Erythroblast (primary cell): ENCODE measurements around the gene GDPD3.
A peak's percentile ranks its signal among the peaks of the same experiment; 100 is the strongest.
"Not testable (repeated sequence)": the region's sequence is repeated elsewhere in the genome, so short reads cannot be mapped to it uniquely, and the experiment has no call there.

ENCODE experiments used
- DNase-seq, 2 experiments: peaks; one replicate each; lab custom pipeline; 2025; lab: John Stamatoyannopoulos, UW
- GATA1 ChIP-seq: IDR thresholded peaks from 2 replicates; pipeline ENCODE4 v1.6.1; 2011; ENCODE audit warnings: low read depth, mild to moderate bottlenecking, control low read depth, low read length, moderate library complexity
- POLR2A ChIP-seq: IDR thresholded peaks from 2 replicates; pipeline ENCODE4 v1.6.1; 2011; ENCODE audit warnings: mild to moderate bottlenecking, low read length

Gene GDPD3

DNA sequence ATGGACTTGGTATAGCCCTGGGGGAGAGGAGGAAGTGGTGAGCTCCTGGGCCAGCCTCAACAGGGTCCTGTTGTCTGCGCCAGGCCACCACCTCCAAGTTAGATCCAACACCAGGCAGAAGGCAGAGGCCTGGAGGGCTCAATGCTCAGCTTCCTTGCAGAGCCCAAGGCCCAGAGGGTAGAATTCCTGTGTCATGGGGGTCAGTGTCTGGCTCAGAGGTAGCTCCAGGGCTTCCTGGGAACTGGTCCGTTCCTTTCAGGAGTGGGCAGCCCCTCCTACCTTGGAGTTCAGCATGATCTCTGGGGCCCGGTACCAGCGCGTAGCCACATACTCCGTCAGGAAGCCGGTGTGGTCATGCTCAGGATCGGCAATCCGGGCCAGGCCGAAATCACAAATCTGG, 4.4 kb upstream of the GDPD3 start:
- no peak for DNase-seq

DNA sequence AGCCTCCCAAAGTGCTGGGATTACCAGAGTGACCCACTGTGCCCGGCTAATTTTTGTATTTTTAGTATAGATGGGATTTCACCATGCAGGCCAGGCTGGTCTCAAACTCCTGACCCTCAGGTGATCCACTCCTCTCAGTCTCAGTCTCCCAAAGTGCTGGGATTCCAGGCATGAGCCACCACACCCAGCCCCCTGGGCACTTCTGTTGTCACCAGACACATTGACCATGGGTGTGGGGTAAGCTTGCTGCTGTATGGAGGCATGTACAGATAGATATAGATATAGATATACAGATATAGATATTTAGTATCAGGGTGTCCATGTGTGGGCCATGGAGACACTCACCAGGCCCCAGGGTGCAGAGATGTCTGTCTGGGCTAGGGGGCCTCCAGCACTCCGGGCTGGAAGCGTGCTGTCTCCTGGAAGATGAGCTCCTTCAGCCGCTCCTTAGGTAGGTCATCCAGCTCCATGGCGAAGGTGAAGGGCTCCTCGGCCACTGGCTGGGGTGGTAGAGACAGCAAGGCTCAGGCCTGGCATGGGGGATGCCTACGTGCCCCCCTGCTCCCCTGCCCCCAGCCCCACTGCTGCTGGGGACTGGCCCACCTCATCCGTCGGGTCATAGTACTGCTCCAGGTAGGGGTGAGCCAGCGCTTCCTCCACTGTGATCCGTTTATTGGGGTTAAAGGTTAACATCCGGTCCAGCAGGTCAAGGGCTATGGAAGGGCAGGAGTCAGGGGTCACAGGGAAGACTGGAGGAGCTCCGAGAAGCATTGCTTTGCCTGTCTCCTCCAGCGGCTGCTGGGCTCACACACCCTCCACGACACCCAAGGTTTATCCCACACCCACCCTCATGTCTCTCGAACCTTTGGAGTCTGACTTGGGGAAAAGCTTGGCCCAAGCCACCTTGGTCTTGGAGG, 3.2 kb upstream of the GDPD3 start:
- no peak for TF ChIP-seq GATA1
- no peak for TF ChIP-seq POLR2A
- DNase-seq: no peak

More for the DNA sequence above, 4.4 kb upstream of the GDPD3 start:
- TF ChIP-seq POLR2A (no peak), GATA1 (no peak)

DNA sequence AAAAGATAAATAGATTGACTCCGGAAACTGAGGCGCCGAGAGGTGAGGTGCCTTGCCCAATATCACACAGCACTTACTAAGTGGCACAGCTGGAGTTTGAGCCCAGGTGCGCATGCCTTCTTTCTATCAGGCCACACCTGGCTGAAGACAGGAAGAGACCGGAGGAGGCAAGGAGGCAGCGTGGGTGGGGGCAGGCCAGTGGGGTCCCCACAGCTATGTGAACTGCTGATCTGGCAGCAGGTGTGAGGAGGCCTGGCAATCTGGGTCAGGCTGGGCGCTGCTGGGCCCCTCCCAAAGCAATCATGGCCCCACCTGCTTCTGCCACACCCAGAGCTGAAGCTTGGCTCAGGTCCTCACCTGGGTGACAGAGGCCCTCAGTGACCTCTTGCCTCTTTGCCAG, 1.9 kb upstream of the GDPD3 start:
- no peak for TF ChIP-seq POLR2A
- TF ChIP-seq GATA1: no peak
- DNase-seq: no peak

DNA sequence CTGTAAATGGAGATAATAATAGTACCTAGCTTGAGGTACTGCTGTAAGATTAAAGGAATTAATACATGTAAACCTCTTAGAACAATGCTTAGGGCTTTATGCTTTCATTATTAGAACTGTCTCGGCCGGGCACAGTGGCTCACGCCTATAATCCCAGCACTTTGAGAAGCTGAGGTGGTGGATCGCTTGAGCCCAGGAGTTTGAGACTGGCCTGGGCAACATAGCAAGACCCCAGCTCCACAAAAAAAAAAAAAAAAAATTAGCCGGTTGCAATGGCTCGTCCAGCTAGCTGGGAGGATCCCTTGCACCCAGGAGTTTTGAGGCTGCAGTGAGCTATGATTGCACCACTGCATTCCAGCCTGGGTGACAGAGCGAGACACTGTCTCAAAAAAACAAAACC, 1.5 kb upstream of the GDPD3 start:
- not testable (repeated sequence) for DNase-seq

DNA sequence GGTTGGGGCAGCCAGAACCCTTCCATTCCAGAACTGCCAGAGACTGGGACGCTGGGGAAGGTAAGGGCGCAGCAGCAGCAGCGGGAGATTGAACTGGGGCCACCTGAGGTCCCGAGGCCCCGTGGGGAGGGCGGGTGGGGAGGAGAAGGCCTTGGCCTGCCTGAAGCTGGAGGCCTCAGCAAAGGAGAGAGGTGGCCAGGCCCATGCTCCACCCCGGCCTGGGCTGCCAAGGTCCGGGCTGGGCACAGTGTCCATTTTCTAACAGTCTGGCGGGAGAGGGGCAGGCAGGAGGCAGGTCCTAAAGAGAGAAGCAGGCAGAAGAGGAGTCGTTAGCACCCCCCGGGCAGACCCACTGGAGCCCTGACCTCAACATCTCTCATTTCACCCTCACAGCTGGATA, 1.1 kb upstream of the GDPD3 start:
- no peak for TF ChIP-seq POLR2A
- no peak for TF ChIP-seq GATA1
- no peak for DNase-seq

DNA sequence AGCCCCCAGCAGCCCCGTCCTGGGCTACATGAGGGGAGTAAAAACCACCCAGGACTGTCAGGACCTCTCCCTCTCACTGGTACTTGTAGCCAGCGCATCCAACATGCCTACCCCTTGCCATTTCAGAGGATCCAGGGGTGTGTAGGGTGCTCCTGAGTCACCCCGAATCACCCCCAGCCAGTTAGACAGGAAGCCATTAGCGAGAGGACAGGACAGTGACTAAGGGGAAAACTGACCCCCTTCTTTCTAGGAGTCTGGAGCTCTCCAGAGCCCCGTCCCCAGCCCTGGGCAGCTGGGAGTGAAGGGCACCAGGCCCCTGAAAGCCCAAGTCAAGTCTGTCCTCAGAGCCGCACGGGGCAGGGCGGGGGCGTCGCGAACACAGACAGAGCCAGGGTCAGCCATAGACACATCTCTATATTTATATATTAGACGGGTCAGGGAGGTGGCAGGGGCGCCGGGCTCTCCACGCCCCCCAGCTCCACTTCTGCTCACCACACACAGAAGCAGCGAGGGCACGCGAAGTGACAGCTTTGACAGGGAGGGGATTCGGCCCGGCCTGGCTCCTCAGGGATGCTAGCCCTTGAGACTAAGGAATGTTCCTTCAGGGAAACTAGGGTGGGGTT, 485 bp upstream of the GDPD3 start:
- TF ChIP-seq POLR2A (no peak), GATA1 (no peak)

DNA sequence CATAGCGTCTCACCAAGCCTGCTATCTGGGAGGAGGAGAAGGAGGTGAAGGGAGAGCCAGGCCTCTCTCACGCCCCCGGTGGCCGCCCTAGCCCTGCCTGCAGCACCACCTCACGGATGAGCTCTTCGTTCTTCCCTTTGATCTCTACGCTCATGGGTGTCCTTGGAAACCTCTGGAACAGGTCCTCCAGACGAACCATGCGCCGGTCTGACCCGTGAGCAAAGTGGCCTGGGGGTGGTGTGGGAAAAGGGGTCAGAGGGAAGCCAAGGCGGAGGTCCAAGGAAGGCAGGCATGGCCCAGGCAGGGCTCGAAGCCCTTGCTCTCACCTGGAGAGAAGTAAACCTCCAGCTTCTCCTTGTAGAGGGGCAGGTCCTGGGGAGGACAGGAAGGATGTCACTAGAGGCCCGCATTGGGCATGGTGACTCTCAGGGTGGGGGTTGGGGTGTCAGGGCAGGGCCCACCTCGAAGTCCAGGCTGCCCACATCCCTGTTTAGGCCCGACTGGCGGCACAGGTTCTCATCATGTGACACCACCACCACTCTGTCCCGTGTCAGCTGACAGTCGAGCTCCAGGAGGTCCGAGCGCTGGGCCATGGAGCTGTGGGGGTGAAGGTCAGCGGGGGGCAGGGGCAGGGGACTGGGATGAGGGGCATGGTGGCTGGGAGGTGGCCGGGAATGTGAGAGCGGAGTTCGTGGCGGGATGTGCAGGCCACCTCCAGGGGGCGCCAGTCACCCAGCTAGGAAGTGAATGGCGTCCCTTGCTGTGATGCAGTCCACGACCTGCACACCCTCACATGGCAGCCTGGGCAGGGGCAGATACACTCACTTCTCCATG, 923 bp downstream of the GDPD3 start:
- TF ChIP-seq POLR2A (no peak), GATA1 (no peak)
- DNase-seq: peak in 1 of 2 experiments; percentile 73

More for the DNA sequence above, 485 bp upstream of the GDPD3 start:
- DNase-seq: no peak

DNA sequence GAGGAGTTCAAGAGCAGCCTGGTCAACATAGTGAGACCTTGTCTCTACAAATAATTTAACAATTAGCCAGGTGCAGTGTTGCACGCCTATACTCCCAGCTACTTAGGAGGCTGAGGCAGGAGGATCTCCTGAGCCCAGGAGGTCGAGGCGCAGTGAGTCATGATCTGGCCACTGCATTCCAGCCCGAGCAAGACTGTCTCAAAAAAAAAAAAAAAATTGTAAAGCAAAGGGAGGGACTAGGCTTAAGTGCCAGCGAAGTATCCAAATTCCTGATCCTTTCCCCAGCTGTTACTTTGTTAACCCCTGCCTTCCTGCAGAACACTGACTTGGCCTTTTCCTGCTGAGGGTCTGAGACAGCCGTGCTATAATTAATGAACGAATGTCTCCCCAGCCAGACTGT, 2.7 kb downstream of the GDPD3 start:
- TF ChIP-seq POLR2A (no peak), GATA1 (no peak)
- no peak for DNase-seq

DNA sequence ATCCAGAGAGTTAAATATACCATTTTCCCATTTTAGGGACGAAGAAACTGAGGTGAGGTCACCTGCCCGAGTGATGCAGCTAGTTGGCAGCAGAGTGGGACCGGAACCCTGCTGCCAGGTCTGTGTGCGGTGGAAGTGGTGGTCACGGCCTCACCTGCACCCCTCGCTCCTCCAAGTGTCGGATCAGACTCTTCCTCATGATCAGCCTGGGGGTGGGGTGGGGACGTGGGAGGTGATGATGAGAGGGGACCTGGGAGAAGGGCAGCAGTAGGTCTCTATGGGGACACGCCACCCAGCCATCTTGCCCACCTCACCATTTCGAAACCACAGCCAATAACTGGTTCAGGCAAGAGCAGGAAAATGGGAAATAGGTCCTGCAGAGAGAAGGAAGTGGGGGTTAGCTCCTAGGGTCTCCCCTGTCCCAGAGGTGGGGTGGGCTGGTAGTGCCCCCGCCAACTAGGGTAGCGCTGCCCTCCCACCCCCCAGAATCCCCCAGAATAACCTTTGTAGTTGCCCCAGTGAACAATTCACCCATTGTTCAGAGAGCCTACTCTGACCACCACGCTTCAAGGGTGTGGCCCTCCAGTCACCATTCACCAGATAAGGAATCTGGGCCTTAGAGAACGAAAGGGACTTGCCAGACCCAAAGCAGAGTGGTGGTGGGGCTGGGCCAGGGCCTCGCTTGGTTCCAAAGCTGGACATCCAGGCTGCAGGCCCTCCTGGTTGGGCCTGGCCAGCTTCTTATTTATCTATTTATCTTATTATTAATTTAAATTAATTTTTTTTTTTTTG, 5.1 kb downstream of the GDPD3 start:
- no peak for TF ChIP-seq POLR2A
- TF ChIP-seq GATA1: no peak

DNA sequence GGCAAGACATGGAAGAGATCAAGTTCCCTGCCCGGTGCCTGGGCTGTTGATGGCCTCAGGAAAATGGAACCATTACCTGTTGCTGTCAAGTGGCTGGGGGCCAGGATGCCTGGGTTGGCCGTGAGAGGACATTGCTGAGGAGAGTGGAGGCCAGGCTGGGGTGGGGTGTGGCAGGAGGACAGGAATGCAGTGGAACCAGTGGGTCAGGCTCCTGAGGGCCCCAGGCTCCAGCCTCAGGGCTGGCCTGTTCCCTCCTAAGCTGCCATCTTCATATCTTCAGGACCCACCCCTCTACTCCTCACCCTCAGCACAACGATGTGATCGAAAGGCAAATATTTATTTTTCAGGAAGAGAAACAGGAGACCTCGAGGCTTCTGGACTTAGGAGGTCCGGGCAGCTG, 8.8 kb downstream of the GDPD3 start:
- TF ChIP-seq GATA1: no peak

More for the DNA sequence above, 5.1 kb downstream of the GDPD3 start:
- no peak for DNase-seq

DNA sequence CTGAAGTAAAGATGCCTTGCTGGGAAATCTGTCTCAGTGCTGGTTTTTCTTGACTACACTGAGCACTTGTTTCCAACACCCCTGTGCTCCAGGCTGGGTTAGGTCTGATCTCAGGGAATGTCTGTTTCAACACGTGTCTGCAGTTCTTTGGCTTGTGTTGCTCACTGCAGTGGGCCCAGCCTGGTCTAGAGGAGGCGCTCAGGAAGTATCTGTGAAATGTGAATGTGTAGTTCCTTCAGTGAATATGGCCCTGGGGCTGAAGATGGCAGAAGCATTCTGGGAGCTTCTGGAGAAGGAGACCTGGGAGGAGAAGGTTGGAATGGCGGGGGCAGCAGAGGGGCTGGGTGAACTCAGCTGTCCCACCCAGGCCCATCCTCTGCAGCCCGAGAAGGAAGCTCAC, 9.2 kb downstream of the GDPD3 start:
- no peak for DNase-seq
- no peak for TF ChIP-seq GATA1
- TF ChIP-seq POLR2A: no peak

More for the DNA sequence above, 8.8 kb downstream of the GDPD3 start:
- DNase-seq: no peak

DNA sequence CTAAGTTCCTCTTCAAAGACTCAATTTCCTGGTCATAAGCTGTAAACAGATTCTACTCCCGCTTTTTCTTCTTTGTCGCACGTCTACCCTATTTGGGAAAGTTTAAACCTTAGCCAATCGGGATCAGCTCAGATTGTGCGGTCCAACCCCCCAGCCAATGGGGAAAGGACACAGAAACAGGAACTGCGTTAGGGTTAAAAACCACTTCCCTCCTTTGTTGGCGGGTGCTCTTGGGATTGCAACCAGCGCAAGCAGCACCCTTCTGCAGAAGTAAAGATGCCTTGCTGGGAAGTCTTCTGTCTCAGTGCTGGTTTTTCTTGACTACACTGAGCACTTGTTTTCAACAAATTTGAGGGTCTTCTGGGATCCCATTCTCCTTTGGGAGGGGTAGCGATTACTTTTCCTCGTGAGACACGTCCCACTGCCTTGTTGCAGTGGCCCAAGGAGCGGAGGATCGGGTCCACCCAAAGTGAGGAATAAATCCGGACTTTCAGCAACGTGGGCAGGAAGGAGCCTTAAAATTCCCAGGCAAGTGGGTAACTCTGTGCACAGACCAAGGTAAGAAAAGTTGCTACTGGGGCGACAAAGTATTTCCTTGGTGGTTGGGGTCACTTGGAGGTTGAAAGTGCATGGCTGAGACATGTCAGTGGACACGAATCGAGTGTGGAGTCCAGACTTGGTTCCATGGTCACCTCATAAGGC, 16.3 kb downstream of the GDPD3 start:
- peak; percentile 8 for TF ChIP-seq POLR2A
- no peak for TF ChIP-seq GATA1
- DNase-seq: no peak
